LNCaP clone FGC (cell line): Measurements from ENCODE around the gene RAB3A.

Experiments used
- DNase-seq: peaks from one replicate; pipeline ENCODE4 v3.0.0-alpha.2; 2011; ENCODE audit warnings: low read depth
- H3K4me3 ChIP-seq: 2 replicates; pipeline ENCODE4 v1.5.1; 2011; ENCODE audit warnings: mild to moderate bottlenecking, low read depth, low read length, control low read depth
- TF ChIP-seq, protein P1 (sequence below): IDR thresholded peaks from 2 replicates; pipeline ENCODE4 v1.5.1; 2012; ENCODE audit warnings: mild to moderate bottlenecking; ENCODE audit not compliant: control insufficient read depth, insufficient read depth; ENCODE audit errors: extremely low read depth

RAB3A gene

DNA sequence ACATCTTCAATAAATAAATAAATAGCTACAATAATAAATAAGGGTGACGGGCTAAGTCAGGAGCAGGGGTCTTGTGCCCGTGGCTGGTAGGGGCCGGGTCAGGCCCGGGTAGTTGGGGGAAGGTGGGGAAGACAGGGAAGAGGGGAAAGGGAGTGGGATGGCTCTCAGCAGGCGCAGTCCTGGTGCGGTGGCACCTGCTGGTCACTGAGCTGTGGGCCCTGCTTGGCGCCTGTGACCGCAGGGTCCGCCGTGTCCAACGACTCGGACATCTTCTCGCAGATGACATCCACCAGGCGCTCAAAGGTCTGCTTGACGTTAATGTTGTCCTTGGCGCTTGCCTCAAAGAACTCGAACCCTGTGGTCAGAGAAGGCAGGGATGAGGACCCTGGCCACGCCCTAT lies 6.5 kb downstream of the RAB3A start:
- TF ChIP-seq, protein P1, sequence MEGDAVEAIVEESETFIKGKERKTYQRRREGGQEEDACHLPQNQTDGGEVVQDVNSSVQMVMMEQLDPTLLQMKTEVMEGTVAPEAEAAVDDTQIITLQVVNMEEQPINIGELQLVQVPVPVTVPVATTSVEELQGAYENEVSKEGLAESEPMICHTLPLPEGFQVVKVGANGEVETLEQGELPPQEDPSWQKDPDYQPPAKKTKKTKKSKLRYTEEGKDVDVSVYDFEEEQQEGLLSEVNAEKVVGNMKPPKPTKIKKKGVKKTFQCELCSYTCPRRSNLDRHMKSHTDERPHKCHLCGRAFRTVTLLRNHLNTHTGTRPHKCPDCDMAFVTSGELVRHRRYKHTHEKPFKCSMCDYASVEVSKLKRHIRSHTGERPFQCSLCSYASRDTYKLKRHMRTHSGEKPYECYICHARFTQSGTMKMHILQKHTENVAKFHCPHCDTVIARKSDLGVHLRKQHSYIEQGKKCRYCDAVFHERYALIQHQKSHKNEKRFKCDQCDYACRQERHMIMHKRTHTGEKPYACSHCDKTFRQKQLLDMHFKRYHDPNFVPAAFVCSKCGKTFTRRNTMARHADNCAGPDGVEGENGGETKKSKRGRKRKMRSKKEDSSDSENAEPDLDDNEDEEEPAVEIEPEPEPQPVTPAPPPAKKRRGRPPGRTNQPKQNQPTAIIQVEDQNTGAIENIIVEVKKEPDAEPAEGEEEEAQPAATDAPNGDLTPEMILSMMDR: no peak
- no peak overlapping the region for H3K4me3 ChIP-seq
- no peak for DNase-seq

DNA sequence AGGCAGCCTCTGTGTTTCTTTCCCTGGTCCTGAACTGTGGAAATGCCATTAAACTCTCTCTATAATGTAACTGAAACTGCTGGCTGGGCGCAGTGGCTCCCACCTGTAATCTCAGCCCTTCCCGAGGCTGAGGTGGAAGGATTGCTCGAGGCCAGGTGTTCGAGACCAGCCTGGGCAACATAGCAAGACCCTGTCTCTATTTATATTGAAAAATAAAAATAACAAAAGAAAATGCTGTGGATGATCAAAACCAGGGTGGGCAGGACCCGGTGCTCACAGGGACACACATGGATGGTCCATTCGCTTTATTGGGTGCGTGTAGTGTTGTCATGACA lies 7.4 kb downstream of the RAB3A start:
- TF ChIP-seq, protein P1: no peak
- no peak for DNase-seq
- H3K4me3 ChIP-seq: no peak overlapping the region

GRCh38 chr19:18194554-18195238 lies 9.1 kb downstream of the RAB3A start:
- TF ChIP-seq, protein P1: no peak
- peak overlapping the region; percentile 95 for H3K4me3 ChIP-seq
- no peak for DNase-seq

GRCh38 chr19:18194181-18194530 lies 9.7 kb downstream of the RAB3A start:
- peak overlapping the region; percentile 95 for H3K4me3 ChIP-seq
- DNase-seq: no peak
- TF ChIP-seq, protein P1: no peak

GRCh38 chr19:18193388-18194180 lies 10.3 kb downstream of the RAB3A start:
- DNase-seq: no peak
- TF ChIP-seq, protein P1: no peak
- peak overlapping the region; percentile 95 for H3K4me3 ChIP-seq

GRCh38 chr19:18192673-18193387 lies 11.0 kb downstream of the RAB3A start, which contains the start of gene MPV17L2:
Gene MPV17L2 (plus strand): TSS chr19:18193218. CDS start chr19:18193282, 64 bp downstream.
- TF ChIP-seq, protein P1: no peak
- H3K4me3 ChIP-seq: peak within 1 kb of the TSS; percentile 95
- DNase-seq: peak; percentile 100
